Esophagus muscularis mucosa (tissue), 3 donors: ENCODE measurements around the gene NAP1L5.

ENCODE experiments used
- POLR2A ChIP-seq: fragments of 450-650 bp; IDR thresholded peaks from one replicate; pipeline ENCODE4 v1.6.1; 2017; ENCODE audit warnings: antibody characterized with exemption, moderate library complexity, mild to moderate bottlenecking, low read depth
- POLR2AphosphoS5 ChIP-seq, 2 donors: sonication (generic); formaldehyde crosslinking; IDR thresholded peaks; one replicate each; pipeline ENCODE4 v1.6.1; 2017; ENCODE audit warnings: antibody characterized with exemption in 2 of 2
- TF ChIP-seq, protein P1 (sequence below), 3 experiments: fragments of 200-600 bp in 2 of 3; fragments of 450-650 bp in 1 of 3; sonication (generic) in 2 of 3; IDR thresholded peaks; one replicate each; pipeline ENCODE4 v1.5.1; 2017 to 2019; ENCODE audit warnings: antibody characterized with exemption in 3 of 3, mild to moderate bottlenecking in 2 of 3, moderate library complexity in 1 of 3

DNA sequence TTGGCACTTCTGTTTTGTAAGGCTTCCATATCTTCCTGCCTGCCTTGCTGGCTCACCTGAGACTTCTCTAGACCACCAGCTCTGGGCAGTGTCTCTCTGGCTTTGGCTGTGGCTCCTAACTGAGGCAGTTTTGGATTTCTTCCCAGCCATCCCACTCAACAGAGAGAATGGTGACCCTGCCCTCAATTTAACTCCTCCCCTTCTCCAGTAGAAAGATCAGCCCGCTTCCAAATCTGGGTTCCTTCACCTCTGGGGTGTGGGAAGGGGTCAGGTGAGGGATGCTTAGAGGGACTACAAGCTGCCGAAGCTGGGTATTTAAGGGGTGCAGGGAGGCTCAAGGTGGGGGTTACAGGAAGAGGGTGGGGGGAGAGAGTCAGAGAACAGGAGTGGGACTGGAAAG lies 23.7 kb downstream of the NAP1L5 start:
- TF ChIP-seq POLR2A (no peak), POLR2AphosphoS5 (IDR thresholded peaks at IDR 0.05) (no peak)
- TF ChIP-seq, protein P1, sequence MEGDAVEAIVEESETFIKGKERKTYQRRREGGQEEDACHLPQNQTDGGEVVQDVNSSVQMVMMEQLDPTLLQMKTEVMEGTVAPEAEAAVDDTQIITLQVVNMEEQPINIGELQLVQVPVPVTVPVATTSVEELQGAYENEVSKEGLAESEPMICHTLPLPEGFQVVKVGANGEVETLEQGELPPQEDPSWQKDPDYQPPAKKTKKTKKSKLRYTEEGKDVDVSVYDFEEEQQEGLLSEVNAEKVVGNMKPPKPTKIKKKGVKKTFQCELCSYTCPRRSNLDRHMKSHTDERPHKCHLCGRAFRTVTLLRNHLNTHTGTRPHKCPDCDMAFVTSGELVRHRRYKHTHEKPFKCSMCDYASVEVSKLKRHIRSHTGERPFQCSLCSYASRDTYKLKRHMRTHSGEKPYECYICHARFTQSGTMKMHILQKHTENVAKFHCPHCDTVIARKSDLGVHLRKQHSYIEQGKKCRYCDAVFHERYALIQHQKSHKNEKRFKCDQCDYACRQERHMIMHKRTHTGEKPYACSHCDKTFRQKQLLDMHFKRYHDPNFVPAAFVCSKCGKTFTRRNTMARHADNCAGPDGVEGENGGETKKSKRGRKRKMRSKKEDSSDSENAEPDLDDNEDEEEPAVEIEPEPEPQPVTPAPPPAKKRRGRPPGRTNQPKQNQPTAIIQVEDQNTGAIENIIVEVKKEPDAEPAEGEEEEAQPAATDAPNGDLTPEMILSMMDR (IDR thresholded peaks at IDR 0.05) = no peak
